IMR-90 (cell line): ENCODE results near the gene CYP21A2.
"Not testable (repeated sequence)": the region's sequence is repeated elsewhere in the genome, so short reads cannot be mapped to it uniquely, and the experiment has no call there.

ENCODE experiments used
- CTCF ChIP-seq: conservative IDR thresholded peaks from 2 replicates; pipeline ENCODE4 v1.5.1; 2012; ENCODE audit warnings: mild to moderate bottlenecking, low read depth, low read length, improper control_type of control experiment
- RCOR1 ChIP-seq: IDR thresholded peaks from 2 replicates; pipeline ENCODE4 v1.6.1; 2012; ENCODE audit warnings: mild to moderate bottlenecking, low read length, improper control_type of control experiment; ENCODE audit not compliant: insufficient replicate concordance
- TF ChIP-seq, protein P1 (sequence below): fragments of 150-350 bp; IDR thresholded peaks from 2 replicates; pipeline ENCODE4 v1.6.1; 2017; ENCODE audit warnings: mild to moderate bottlenecking, antibody characterized with exemption, low read length, low read depth

DNA sequence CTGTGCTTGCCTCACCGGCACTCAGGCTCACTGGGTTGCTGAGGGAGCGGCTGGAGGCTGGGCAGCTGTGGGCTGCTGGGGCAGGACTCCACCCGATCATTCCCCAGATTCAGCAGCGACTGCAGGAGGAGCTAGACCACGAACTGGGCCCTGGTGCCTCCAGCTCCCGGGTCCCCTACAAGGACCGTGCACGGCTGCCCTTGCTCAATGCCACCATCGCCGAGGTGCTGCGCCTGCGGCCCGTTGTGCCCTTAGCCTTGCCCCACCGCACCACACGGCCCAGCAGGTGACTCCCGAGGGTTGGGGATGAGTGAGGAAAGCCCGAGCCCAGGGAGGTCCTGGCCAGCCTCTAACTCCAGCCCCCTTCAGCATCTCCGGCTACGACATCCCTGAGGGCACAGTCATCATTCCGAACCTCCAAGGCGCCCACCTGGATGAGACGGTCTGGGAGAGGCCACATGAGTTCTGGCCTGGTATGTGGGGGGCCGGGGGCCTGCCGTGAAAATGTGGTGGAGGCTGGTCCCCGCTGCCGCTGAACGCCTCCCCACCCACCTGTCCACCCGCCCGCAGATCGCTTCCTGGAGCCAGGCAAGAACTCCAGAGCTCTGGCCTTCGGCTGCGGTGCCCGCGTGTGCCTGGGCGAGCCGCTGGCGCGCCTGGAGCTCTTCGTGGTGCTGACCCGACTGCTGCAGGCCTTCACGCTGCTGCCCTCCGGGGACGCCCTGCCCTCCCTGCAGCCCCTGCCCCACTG lies 2.3 kb downstream of the CYP21A2 start:
- TF ChIP-seq CTCF, RCOR1: not testable (repeated sequence)
- TF ChIP-seq, protein P1, sequence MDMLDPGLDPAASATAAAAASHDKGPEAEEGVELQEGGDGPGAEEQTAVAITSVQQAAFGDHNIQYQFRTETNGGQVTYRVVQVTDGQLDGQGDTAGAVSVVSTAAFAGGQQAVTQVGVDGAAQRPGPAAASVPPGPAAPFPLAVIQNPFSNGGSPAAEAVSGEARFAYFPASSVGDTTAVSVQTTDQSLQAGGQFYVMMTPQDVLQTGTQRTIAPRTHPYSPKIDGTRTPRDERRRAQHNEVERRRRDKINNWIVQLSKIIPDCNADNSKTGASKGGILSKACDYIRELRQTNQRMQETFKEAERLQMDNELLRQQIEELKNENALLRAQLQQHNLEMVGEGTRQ: not testable (repeated sequence)
